A673 (cell line): ENCODE measurements around the gene CAPN1. TPM values are rescaled to one million over a fixed set of nuclear protein-coding genes. Genes with fewer than 3 reads are reported as not detected.

Source experiments
- BruUV-seq: library from RNA; stranded (reverse); fragments of 400-500 nt; replicated peaks from 2 replicates; lab custom pipeline; 2021; lab: Mats Ljungman, UMichigan
- CTCF ChIA-PET: fragments of 300-600 bp; sonication (Branson Sonifier 250); formaldehyde crosslinking; loops from one replicate; lab custom pipeline; 2022; ENCODE audit warnings: antibody characterized with exemption; lab: Charles Lee
- POLR2A ChIA-PET: fragments of 300-600 bp; sonication (Branson Sonifier 250); formaldehyde crosslinking; loops from one replicate; lab custom pipeline; 2022; ENCODE audit warnings: antibody characterized with exemption; ENCODE audit not compliant: low non-redundant PET; lab: Charles Lee
- DNase-seq: peaks from one replicate; pipeline ENCODE4 v3.0.0-alpha.2; 2015; ENCODE audit warnings: low spot score
- H3K27ac ChIP-seq: fragments of 200-600 bp; sonication (generic); 2 replicates; pipeline ENCODE4 v1.5.1; 2016; ENCODE audit warnings: mixed run types, low read depth, mild to moderate bottlenecking, mixed read lengths, antibody characterized with exemption, low read length; ENCODE audit not compliant: poor library complexity, severe bottlenecking
- H3K27me3 ChIP-seq: fragments of 200-600 bp; sonication (generic); replicated peaks from 2 replicates; pipeline ENCODE4 v1.6.1; 2017; ENCODE audit warnings: mixed run types, low read depth, mild to moderate bottlenecking, mixed read lengths, antibody characterized with exemption, low read length; ENCODE audit not compliant: insufficient read depth, poor library complexity
- H3K36me3 ChIP-seq: fragments of 200-600 bp; sonication (generic); 2 replicates; pipeline ENCODE4 v1.6.1; 2016; ENCODE audit warnings: mixed run types, mild to moderate bottlenecking, mixed read lengths, antibody characterized with exemption, low read length; ENCODE audit not compliant: insufficient read depth, poor library complexity, severe bottlenecking
- H3K4me1 ChIP-seq: fragments of 200-600 bp; sonication (generic); 2 replicates; pipeline ENCODE4 v1.6.1; 2017; ENCODE audit warnings: mixed run types, mild to moderate bottlenecking, mixed read lengths, antibody characterized with exemption, low read length; ENCODE audit not compliant: insufficient read depth, poor library complexity, severe bottlenecking
- H3K4me3 ChIP-seq: fragments of 200-600 bp; sonication (generic); 2 replicates; pipeline ENCODE4 v1.5.1; 2016; ENCODE audit warnings: low read depth, mixed run types, mild to moderate bottlenecking, mixed read lengths, low read length; ENCODE audit not compliant: poor library complexity, severe bottlenecking
- H3K9me3 ChIP-seq: fragments of 200-600 bp; sonication (generic); 2 replicates; pipeline ENCODE4 v1.6.1; 2016; ENCODE audit warnings: mixed run types, low read depth, mild to moderate bottlenecking, mixed read lengths, antibody characterized with exemption, low read length; ENCODE audit not compliant: poor library complexity, severe bottlenecking
- EZH2 ChIP-seq: fragments of 200-600 bp; sonication (generic); IDR thresholded peaks from 2 replicates; pipeline ENCODE4 v1.6.1; 2017; ENCODE audit warnings: borderline replicate concordance, low read depth, mild to moderate bottlenecking, mixed read lengths, antibody characterized with exemption, low read length; ENCODE audit not compliant: poor library complexity, severe bottlenecking
- intact Hi-C: fragments of 100-400 bp; cut with micrococcal nuclease; formaldehyde crosslinking; loops from one replicate; pipeline ENCODE4 v1.10.0; 2022; ENCODE audit not compliant: unreplicated experiment
- total RNA-seq: library from RNA; stranded (reverse); gene quantifications from 2 replicates; pipeline ENCODE4 v1.2.3, GENCODE V29; 2021
- TF ChIP-seq, protein P1 (sequence below): fragments of 300-800, 200-600 bp; sonication (generic); conservative IDR thresholded peaks from 2 replicates; pipeline ENCODE4 v1.5.1; 2017; ENCODE audit warnings: low read depth, mild to moderate bottlenecking, antibody characterized with exemption, low read length, moderate library complexity, mixed read lengths

CAPN1 gene
- total RNA-seq, 1 experiment from 2014 or later, result 79.9 TPM

DNA sequence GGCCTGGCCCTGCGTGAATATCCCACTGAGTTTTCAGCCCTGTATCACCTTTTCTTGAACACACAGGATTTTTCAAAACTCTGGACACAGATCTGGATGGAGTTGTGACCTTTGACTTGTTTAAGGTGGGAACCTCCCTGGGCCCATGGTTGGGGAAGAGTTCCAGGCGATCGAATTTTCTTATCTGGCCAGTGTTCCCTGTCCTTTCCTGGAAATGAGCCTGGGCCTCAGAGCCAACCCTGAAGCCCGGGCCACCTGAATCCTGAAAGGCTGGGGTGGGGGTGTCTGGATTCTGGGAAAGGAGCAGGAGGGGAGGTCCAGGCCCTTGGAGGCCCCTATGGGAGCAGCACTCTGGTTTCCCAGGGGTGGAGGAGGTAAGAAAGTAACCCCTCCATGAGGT is 29.0 kb downstream of the CAPN1 start:
- intact Hi-C loops, result no loop called here
- Histone ChIP-seq H3K9me3 (no peaks in the 10 kb centered on the region), H3K27ac (no peak overlapping the region), H3K36me3 (peaks cover 9% of the 10 kb centered on the region), H3K4me3 (no peak overlapping the region), H3K27me3 (no peaks in the 10 kb centered on the region), H3K4me1 (no peaks in the 10 kb centered on the region)
- BruUV-seq, result no TSS peak
- POLR2A ChIA-PET, result no interaction called here
- CTCF ChIA-PET, result no interaction called here
- DNase-seq, result no peak
- TF ChIP-seq, protein P1, sequence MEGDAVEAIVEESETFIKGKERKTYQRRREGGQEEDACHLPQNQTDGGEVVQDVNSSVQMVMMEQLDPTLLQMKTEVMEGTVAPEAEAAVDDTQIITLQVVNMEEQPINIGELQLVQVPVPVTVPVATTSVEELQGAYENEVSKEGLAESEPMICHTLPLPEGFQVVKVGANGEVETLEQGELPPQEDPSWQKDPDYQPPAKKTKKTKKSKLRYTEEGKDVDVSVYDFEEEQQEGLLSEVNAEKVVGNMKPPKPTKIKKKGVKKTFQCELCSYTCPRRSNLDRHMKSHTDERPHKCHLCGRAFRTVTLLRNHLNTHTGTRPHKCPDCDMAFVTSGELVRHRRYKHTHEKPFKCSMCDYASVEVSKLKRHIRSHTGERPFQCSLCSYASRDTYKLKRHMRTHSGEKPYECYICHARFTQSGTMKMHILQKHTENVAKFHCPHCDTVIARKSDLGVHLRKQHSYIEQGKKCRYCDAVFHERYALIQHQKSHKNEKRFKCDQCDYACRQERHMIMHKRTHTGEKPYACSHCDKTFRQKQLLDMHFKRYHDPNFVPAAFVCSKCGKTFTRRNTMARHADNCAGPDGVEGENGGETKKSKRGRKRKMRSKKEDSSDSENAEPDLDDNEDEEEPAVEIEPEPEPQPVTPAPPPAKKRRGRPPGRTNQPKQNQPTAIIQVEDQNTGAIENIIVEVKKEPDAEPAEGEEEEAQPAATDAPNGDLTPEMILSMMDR, result no peak
- TF ChIP-seq EZH2, result no peak

DNA sequence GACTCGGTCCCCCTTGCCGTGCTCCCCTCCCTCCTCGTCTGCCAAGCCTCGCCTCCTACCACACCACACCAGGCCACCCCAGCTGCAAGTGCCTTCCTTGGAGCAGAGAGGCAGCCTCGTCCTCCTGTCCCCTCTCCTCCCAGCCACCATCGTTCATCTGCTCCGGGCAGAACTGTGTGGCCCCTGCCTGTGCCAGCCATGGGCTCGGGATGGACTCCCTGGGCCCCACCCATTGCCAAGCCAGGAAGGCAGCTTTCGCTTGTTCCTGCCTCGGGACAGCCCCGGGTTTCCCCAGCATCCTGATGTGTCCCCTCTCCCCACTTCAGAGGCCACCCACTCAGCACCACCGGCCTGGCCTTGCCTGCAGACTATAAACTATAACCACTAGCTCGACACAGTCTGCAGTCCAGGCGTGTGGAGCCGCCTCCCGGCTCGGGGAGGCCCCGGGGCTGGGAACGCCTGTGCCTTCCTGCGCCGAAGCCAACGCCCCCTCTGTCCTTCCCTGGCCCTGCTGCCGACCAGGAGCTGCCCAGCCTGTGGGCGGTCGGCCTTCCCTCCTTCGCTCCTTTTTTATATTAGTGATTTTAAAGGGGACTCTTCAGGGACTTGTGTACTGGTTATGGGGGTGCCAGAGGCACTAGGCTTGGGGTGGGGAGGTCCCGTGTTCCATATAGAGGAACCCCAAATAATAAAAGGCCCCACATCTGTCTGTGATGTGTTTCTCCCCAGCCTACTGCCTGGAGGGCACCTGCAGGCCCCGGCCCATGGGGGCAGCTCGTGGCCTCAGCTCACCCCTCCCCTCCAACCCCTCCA is 29.8 kb downstream of the CAPN1 start:
- no peak for TF ChIP-seq EZH2
- TF ChIP-seq, protein P1, result no peak
- intact Hi-C loops, result no loop called here
- Histone ChIP-seq H3K9me3 (no peaks in the 10 kb centered on the region), H3K27me3 (no peaks in the 10 kb centered on the region), H3K4me3 (no peak overlapping the region), H3K36me3 (peaks cover 9% of the 10 kb centered on the region), H3K27ac (no peak overlapping the region), H3K4me1 (no peaks in the 10 kb centered on the region)
- BruUV-seq, result TSS peak; percentile 86
- POLR2A ChIA-PET, result no interaction called here
- CTCF ChIA-PET, result no interaction called here
- DNase-seq, result no peak

DNA sequence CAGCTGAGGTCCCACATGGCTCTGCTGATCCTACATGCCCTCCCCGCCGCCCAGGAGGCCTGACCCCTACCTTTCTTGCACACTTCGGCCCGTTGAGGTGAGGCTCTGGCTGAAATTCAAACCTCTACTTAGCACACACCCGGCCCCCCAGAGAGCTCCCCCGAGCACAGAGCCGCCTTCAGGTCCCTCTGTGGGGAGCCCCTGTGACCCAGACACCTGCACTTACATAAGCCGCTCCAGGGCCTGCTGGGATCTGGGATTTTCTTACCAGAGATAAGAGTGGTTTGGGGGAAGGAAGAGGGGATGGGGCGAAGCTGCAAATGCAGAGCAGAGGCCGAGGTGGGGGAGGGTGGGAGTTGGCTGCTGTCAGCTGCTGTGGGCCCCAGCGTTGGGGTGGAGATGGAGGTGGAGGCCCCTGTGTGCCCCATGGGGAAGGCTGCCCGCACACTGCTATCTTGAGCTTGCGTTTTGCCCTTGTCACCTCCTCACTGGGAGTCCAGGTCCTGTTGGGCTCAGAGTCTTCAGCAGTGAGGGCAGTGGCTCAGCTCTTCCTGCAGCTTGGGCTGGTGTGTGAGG is 30.6 kb downstream of the CAPN1 start:
- peaks cover 9% of the 10 kb centered on the region for H3K36me3 ChIP-seq
- intact Hi-C loops, result no loop called here
- H3K27me3 ChIP-seq, result no peaks in the 10 kb centered on the region
- no peaks in the 10 kb centered on the region for H3K4me1 ChIP-seq
- ChIA-PET CTCF (no interaction called here), POLR2A (no interaction called here)
- TF ChIP-seq EZH2, result no peak
- TF ChIP-seq, protein P1, result no peak
- no peaks in the 10 kb centered on the region for H3K9me3 ChIP-seq
- H3K4me3 ChIP-seq, result no peak overlapping the region
- DNase-seq, result no peak
- BruUV-seq, result no TSS peak
- H3K27ac ChIP-seq, result no peak overlapping the region
